HG03108 (cell line): ENCODE results near the gene FUT7.

Experiments used
- ATAC-seq: cut with Tn5 transposase; IDR thresholded peaks from one replicate; pipeline ENCODE4 v1.9.1; 2021; ENCODE audit warnings: moderate library complexity; ENCODE audit not compliant: unreplicated experiment

Gene FUT7

GRCh38 chr9:137050570-137050969, 18.7 kb upstream of the FUT7 start:
- no peak for ATAC-seq

GRCh38 chr9:137049544-137050449, 17.9 kb upstream of the FUT7 start:
- ATAC-seq = no peak

GRCh38 chr9:137048655-137049543, 17.0 kb upstream of the FUT7 start:
- ATAC-seq = no peak

GRCh38 chr9:137046088-137046787, 14.3 kb upstream of the FUT7 start, which contains the start of gene NPDC1:
TSS of gene NPDC1 (minus strand) at chr9:137046177. CDS start at chr9:137045989, 188 bp downstream.
- ATAC-seq = peak; percentile 62

DNA sequence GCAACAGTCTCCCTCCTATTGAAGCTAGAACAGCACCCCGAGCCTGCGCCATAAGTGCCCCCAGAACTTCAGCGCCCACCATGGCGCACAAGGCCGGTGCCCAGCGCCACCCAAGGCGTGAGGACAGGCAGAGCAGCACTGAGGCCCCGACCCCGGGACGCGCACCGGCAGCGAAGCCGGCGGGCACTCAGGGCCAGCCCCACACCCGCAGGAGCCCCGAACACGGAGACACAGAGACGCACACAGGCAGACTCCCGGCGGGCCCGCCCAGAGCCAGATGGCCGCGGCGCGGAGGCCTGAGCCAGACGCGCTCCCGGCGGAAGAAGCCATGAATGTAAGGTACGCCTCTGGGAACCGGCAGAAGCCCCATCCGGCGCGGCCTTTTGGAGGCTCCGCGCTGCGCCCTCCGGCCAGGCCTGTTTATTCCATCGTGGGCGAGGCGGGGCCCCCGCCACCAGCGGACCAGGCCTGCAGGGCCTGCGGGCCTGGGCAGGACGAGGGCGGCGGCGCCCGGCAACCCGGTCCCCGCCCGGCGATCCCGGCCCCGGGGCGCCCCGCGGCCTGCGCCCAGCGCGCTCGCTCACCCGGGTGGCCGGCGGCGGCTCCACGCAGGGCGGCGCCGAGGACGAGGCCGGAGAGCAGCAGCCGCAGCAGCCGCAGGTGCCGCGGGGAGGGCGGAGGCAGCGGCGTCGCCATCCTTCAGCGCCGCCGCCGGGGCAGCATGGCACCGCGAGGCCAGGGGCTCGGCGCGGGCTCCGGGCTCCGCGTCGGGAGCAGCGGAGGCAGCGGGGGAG, 13.6 kb upstream of the FUT7 start:
- ATAC-seq = no peak

GRCh38 chr9:137044502-137045177, 12.8 kb upstream of the FUT7 start:
- ATAC-seq = no peak

- ATAC-seq = no peak
Observed at GRCh38 chr9:137044037-137044436, 12.1 kb upstream of the FUT7 start.

DNA sequence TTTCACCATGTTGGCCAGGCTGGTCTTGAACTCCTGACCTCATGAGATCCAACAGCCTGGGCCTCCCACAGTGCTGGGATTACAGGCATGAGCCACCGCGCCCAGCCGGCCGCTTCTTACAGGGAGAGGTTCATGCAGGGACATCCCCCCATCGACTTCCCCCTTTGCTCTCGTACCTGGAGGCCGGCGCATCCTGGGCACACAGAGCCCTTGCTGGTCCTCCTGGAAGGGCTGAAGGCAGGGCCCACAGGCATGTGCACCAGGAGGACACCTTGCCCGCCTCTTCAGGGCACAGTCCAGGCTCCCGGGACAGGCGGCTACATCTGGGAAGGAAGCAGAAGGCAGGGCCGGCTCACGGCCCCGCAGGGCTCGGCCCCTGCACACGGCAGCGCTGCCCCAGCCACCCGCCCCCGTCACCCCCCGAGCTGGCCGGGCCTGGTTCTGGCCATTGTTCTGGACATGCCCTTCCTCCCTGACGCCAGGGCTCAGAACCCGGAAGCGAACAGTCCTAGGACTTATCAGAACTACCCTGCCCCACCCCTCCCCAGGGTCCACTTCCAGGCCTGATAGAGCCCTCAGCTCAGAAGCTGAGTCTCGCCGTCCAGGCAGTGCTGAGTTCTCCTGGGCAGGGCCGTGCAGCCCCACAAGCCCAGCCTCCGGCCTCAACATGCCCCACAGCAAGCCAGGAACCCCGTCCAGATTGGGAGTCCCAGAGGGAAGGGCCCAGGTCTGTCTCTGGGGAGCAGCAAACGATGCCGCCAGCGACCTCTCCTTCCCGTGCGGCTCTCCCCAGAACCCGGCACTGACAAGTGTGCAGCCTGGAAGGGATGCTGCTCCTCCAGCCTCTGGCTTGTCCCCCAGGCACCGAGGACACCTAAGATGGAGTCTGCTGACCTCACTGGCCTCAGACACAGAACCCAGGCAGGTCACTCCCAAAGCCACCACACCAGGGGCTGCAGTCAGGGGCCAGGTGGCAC, 11.2 kb upstream of the FUT7 start:
- no peak for ATAC-seq

GRCh38 chr9:137041124-137041523, 9.2 kb upstream of the FUT7 start:
- ATAC-seq = no peak

GRCh38 chr9:137040568-137040967, 8.7 kb upstream of the FUT7 start:
- ATAC-seq = no peak

DNA sequence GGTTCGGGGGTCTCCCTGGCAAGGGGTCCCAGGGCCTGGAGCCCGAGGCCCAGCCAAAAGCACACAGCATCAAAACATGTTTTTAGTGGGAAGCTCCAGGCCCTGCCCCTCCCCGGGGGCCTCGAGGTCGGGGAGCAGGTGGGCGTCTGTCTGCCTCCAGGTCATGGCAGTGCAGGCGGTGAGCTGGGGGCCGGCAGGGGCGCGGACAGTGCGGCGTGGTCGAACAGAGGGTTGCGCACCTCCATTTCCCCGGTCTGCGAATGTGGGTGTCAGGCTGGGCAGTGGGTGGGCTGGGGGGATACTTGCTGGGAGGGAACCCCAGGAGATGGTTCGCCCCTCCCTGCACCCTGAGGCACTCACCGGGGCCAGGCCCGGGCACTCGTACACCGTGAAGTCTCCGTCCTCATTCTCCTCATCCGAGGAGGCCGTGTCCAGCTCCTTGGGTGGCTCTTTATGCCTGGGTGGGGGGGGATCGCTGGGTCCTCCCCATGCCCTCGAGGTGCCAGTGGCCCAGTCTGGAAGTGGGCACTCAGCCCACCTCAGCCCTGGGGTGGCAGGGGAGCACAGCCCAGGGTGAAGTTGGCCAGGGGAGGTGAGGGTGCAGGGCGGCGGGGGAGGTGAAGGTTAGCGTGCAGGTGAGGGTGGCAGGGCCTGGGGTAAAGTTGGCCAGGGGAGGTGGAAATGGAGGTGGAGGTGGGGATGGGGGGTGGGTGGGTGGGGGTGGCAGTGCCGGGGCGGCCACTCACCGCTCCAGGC, 7.9 kb upstream of the FUT7 start:
- no peak for ATAC-seq

DNA sequence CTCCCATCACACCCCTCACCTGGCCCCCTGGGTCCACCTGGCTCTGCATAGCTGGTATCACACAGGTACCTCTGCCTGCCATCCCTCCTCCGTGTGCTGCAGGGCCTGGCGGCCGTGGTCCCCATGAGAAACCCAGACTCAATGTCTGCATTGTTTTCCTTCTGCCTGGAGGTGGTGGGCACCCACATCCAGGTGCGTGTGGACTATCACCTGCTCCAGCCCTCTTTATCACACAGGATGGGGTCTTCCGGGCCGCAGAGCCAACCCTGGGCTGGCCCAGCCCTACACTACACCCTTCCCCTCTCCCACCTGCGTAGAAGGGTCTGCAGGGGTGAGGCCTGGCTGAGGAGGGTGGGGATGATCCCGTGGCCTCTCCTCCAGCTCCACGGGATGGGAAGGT, 7.0 kb upstream of the FUT7 start:
- no peak for ATAC-seq

- no peak for ATAC-seq
Observed at GRCh38 chr9:137037483-137037882, 5.6 kb upstream of the FUT7 start.

- no peak for ATAC-seq
Observed at GRCh38 chr9:137037035-137037434, 5.1 kb upstream of the FUT7 start.

GRCh38 chr9:137035937-137036336, 4.0 kb upstream of the FUT7 start:
- no peak for ATAC-seq

GRCh38 chr9:137035507-137035834, 3.6 kb upstream of the FUT7 start:
- no peak for ATAC-seq

DNA sequence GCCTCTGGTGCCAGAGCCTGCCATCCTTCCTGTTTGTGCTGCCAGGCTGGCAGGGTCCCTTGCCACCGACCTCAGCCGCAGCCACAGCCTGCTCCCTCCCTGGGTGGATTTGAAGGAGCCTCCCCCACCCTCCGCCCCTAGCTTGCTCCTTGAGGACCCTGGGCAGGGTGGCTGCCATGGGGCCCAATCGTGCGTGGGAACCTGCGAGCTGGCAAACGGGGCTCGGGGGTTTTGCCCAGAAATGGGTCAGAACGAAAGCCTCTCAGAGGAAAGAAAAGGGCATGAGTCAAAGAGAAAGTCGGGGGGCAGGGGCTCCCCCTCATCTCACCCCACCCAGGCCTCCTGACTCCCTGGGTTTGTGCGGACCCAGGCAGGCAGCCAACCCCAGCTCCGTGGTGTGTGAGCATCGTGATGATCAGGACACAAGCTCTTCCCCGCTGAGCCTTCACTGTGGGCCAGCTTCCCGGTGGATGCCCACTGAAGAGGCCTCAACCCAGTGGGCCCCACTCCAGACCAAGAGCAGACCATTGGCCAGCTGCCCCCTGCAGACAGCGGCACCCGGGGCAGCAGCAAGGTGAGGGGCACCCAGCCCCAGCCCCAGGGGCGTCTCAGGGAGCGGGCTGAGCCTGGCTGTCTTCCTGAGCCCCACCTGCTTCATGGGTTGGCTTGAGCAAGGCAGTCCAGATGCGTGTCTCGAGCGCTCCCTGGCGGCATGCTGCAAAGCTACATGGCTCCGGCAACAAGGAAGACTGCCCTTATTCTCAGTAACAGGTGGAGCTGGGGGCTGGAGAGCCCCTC, 3.0 kb upstream of the FUT7 start:
- peak; percentile 44 for ATAC-seq
